ENCODE data around the gene EXOC4.

Gene EXOC4

GRCh38 chr7:134022286-134022911, 769.5 kb downstream of the EXOC4 start:
- no peak overlapping the region for H3K4me2 ChIP-seq (ENCODE audit: low read length)
- no peaks in the 10 kb centered on the region for H3K9me3 ChIP-seq (ENCODE audit: low read length)
- H3F3A ChIP-seq (ENCODE audit: insufficient read depth, low read length), result no peaks in the 10 kb centered on the region
- H3K4me3 ChIP-seq (ENCODE audit: low read depth, low read length, poor library complexity, severe bottlenecking), result no peak overlapping the region
- no peak overlapping the region for H3K27ac ChIP-seq (ENCODE audit: low read depth, low read length, poor library complexity, severe bottlenecking)
- no peaks in the 10 kb centered on the region for H3K36me3 ChIP-seq (ENCODE audit: insufficient read depth, low read length)
- H3K9ac ChIP-seq (ENCODE audit: low read length), result no peak overlapping the region
- H3K4me1 ChIP-seq (ENCODE audit: insufficient read depth, low read length, severe bottlenecking), result peaks cover 7% of the 10 kb centered on the region
- H3K27me3 ChIP-seq (ENCODE audit: insufficient read depth, low read length), result no peaks in the 10 kb centered on the region
- no peaks in the 10 kb centered on the region for H3K9me2 ChIP-seq (ENCODE audit: low read depth, low read length)
- no peaks in the 10 kb centered on the region for H4K20me1 ChIP-seq (ENCODE audit: insufficient read depth, low read length)
- TF ChIP-seq EZH2 (IDR thresholded peaks at IDR 0.05; ENCODE audit: borderline replicate concordance, low read length), result no peak
- TF ChIP-seq CTCF (IDR thresholded peaks at IDR 0.05; ENCODE audit: low read length), result no peak
- no peaks in the 10 kb centered on the region for H3K79me2 ChIP-seq (ENCODE audit: insufficient read depth, low read length)
- H2AFZ ChIP-seq (ENCODE audit: low read length), result no peak overlapping the region

GRCh38 chr7:134024739-134025138, 771.9 kb downstream of the EXOC4 start:
- Histone ChIP-seq H2AFZ (ENCODE audit: low read length) (no peak overlapping the region), H3K9ac (ENCODE audit: low read length) (no peak overlapping the region), H3F3A (ENCODE audit: insufficient read depth, low read length) (no peaks in the 10 kb centered on the region), H3K27me3 (ENCODE audit: insufficient read depth, low read length) (no peaks in the 10 kb centered on the region), H3K36me3 (ENCODE audit: insufficient read depth, low read length) (no peaks in the 10 kb centered on the region), H4K20me1 (ENCODE audit: insufficient read depth, low read length) (no peaks in the 10 kb centered on the region), H3K4me1 (ENCODE audit: insufficient read depth, low read length, severe bottlenecking) (peaks cover 7% of the 10 kb centered on the region), H3K9me2 (ENCODE audit: low read depth, low read length) (no peaks in the 10 kb centered on the region), H3K79me2 (ENCODE audit: insufficient read depth, low read length) (no peaks in the 10 kb centered on the region), H3K9me3 (ENCODE audit: low read length) (peaks cover 1% of the 10 kb centered on the region; the same call in 1 of the 2 replicates), H3K27ac (ENCODE audit: low read depth, low read length, poor library complexity, severe bottlenecking) (no peak overlapping the region), H3K4me3 (ENCODE audit: low read depth, low read length, poor library complexity, severe bottlenecking) (no peak overlapping the region), H3K4me2 (ENCODE audit: low read length) (no peak overlapping the region)
- TF ChIP-seq EZH2 (IDR thresholded peaks at IDR 0.05; ENCODE audit: borderline replicate concordance, low read length) (no peak), CTCF (IDR thresholded peaks at IDR 0.05; ENCODE audit: low read length) (no peak)

GRCh38 chr7:134028853-134029252, 776.0 kb downstream of the EXOC4 start:
- no peaks in the 10 kb centered on the region for H3F3A ChIP-seq (ENCODE audit: insufficient read depth, low read length)
- H3K36me3 ChIP-seq (ENCODE audit: insufficient read depth, low read length), result no peaks in the 10 kb centered on the region
- H4K20me1 ChIP-seq (ENCODE audit: insufficient read depth, low read length), result no peaks in the 10 kb centered on the region
- H3K9me2 ChIP-seq (ENCODE audit: low read depth, low read length), result no peaks in the 10 kb centered on the region
- no peaks in the 10 kb centered on the region for H3K4me1 ChIP-seq (ENCODE audit: insufficient read depth, low read length, severe bottlenecking)
- no peak overlapping the region for H3K4me2 ChIP-seq (ENCODE audit: low read length)
- H2AFZ ChIP-seq (ENCODE audit: low read length), result no peak overlapping the region
- H3K27me3 ChIP-seq (ENCODE audit: insufficient read depth, low read length), result no peaks in the 10 kb centered on the region
- no peaks in the 10 kb centered on the region for H3K79me2 ChIP-seq (ENCODE audit: insufficient read depth, low read length)
- TF ChIP-seq CTCF (IDR thresholded peaks at IDR 0.05; ENCODE audit: low read length) (no peak), EZH2 (IDR thresholded peaks at IDR 0.05; ENCODE audit: borderline replicate concordance, low read length) (no peak)
- H3K27ac ChIP-seq (ENCODE audit: low read depth, low read length, poor library complexity, severe bottlenecking), result no peak overlapping the region
- H3K9me3 ChIP-seq (ENCODE audit: low read length), result peaks cover 8% of the 10 kb centered on the region; the same call in 1 of the 2 replicates
- no peak overlapping the region for H3K4me3 ChIP-seq (ENCODE audit: low read depth, low read length, poor library complexity, severe bottlenecking)
- no peak overlapping the region for H3K9ac ChIP-seq (ENCODE audit: low read length)

Data from OCI-LY1 (cell line).